GM21447 (cell line): ENCODE measurements around the gene VLDLR.

Experiments used
- ATAC-seq: cut with Tn5 transposase; IDR thresholded peaks from one replicate; pipeline ENCODE4 v1.9.1; 2021; ENCODE audit not compliant: unreplicated experiment

VLDLR gene

GRCh38 chr9:2620919-2621721, 467 bp upstream of the VLDLR start:
- peak; percentile 49 for ATAC-seq

GRCh38 chr9:2622461-2623287, 1.1 kb downstream of the VLDLR start:
- ATAC-seq, result peak; percentile 33

GRCh38 chr9:2623288-2624050, 1.9 kb downstream of the VLDLR start:
- no peak for ATAC-seq

- ATAC-seq, result no peak
Observed at GRCh38 chr9:2624051-2624682, 2.6 kb downstream of the VLDLR start.

GRCh38 chr9:2625427-2625826, 3.8 kb downstream of the VLDLR start:
- ATAC-seq, result no peak

GRCh38 chr9:2628919-2629318, 7.3 kb downstream of the VLDLR start:
- no peak for ATAC-seq

GRCh38 chr9:2630158-2630557, 8.6 kb downstream of the VLDLR start:
- no peak for ATAC-seq

- ATAC-seq, result no peak
Observed at GRCh38 chr9:2631263-2631662, 9.7 kb downstream of the VLDLR start.

GRCh38 chr9:2634153-2634552, 12.6 kb downstream of the VLDLR start:
- ATAC-seq, result no peak

- ATAC-seq, result no peak
Observed at GRCh38 chr9:2634818-2635217, 13.2 kb downstream of the VLDLR start.

- ATAC-seq, result no peak
Observed at GRCh38 chr9:2635922-2636321, 14.3 kb downstream of the VLDLR start.

GRCh38 chr9:2637390-2637789, 15.8 kb downstream of the VLDLR start:
- no peak for ATAC-seq

- ATAC-seq, result peak; percentile 79
Observed at GRCh38 chr9:2638871-2639673, 17.5 kb downstream of the VLDLR start.

GRCh38 chr9:2639786-2640185, 18.2 kb downstream of the VLDLR start:
- no peak for ATAC-seq

GRCh38 chr9:2640570-2640969, 19.0 kb downstream of the VLDLR start:
- ATAC-seq, result no peak

- no peak for ATAC-seq
Observed at GRCh38 chr9:2641033-2641432, 19.4 kb downstream of the VLDLR start.

- ATAC-seq, result no peak
Observed at GRCh38 chr9:2642068-2642467, 20.5 kb downstream of the VLDLR start.

GRCh38 chr9:2645569-2645968, 24.0 kb downstream of the VLDLR start:
- ATAC-seq, result peak; percentile 81

GRCh38 chr9:2655411-2655901, 33.9 kb downstream of the VLDLR start:
- ATAC-seq, result peak; percentile 79

- ATAC-seq, result no peak
Observed at GRCh38 chr9:2657427-2657826, 35.8 kb downstream of the VLDLR start.
